Neural progenitor cell (in vitro differentiated cells): Measurements from ENCODE around the gene SLC2A13.

ENCODE experiments used
- EZH2 ChIP-seq: fragments of 200-600 bp; sonication (generic); IDR thresholded peaks from 2 replicates; pipeline ENCODE4 v1.6.1; 2017; ENCODE audit warnings: antibody characterized with exemption, mild to moderate bottlenecking, moderate library complexity
- EZH2phosphoT487 ChIP-seq: fragments of 200-600 bp; sonication (generic); IDR thresholded peaks from 2 replicates; pipeline ENCODE4 v1.6.1; 2017; ENCODE audit warnings: antibody characterized with exemption
- TF ChIP-seq, protein P1 (sequence below): fragments of 200-600 bp; sonication (generic); IDR thresholded peaks from 2 replicates; pipeline ENCODE4 v1.5.1; 2017; ENCODE audit warnings: antibody characterized with exemption, mild to moderate bottlenecking

DNA sequence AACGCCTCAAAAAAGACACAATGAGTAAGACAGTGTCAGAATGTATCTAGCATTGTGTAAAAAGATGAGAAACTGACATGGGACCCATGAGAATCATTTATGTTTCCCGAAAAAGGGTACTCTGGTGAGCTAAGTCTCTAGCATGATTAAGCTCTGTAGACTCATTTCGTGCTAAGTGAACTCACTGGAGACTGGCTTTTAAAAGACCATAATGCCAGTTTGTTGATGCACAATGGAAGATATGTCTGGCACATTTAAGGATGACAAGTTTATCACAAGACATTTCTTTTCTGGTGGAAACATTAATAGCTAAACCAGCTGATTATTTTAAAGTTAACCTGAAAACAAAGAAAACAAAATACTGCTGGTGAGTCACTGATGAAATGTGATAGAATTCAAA lies 233.5 kb downstream of the SLC2A13 start:
- TF ChIP-seq, protein P1, sequence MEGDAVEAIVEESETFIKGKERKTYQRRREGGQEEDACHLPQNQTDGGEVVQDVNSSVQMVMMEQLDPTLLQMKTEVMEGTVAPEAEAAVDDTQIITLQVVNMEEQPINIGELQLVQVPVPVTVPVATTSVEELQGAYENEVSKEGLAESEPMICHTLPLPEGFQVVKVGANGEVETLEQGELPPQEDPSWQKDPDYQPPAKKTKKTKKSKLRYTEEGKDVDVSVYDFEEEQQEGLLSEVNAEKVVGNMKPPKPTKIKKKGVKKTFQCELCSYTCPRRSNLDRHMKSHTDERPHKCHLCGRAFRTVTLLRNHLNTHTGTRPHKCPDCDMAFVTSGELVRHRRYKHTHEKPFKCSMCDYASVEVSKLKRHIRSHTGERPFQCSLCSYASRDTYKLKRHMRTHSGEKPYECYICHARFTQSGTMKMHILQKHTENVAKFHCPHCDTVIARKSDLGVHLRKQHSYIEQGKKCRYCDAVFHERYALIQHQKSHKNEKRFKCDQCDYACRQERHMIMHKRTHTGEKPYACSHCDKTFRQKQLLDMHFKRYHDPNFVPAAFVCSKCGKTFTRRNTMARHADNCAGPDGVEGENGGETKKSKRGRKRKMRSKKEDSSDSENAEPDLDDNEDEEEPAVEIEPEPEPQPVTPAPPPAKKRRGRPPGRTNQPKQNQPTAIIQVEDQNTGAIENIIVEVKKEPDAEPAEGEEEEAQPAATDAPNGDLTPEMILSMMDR = no peak
- TF ChIP-seq EZH2 (no peak), EZH2phosphoT487 (no peak)
